Gastrocnemius medialis (tissue), 4 donors: ENCODE data around the gene RBBP8.

Source experiments
- CTCF ChIP-seq, 5 experiments: fragments of 450-650 bp in 3 of 5; fragments of 200-600 bp in 2 of 5; sonication (generic) in 2 of 5; IDR thresholded peaks in 4 of 5; conservative IDR thresholded peaks in 1 of 5; 1 replicate in 4 of 5; 2 replicates in 1 of 5; pipeline ENCODE4 v1.5.1; 2016 to 2019; ENCODE audit warnings: antibody characterized with exemption in 5 of 5, mild to moderate bottlenecking in 3 of 5, moderate library complexity in 3 of 5
- POLR2A ChIP-seq, 2 donors: fragments of 450-650 bp; IDR thresholded peaks; one replicate each; pipeline ENCODE4 v1.6.1; 2017; ENCODE audit warnings: antibody characterized with exemption in 2 of 2, mild to moderate bottlenecking in 2 of 2, moderate library complexity in 2 of 2

GRCh38 chr18:22998344-22998743, 65.2 kb downstream of the RBBP8 start:
- no peak for TF ChIP-seq POLR2A (IDR thresholded peaks at IDR 0.05)
- TF ChIP-seq CTCF (IDR thresholded peaks at IDR 0.05 in 4 of 5, conservative IDR thresholded peaks at IDR 0.05 in 1 of 5), result no peak
